NCI-H446 treated with DMSO at 0.1 percent for 48 hours (cell line): ENCODE data around the gene FLNC.

Experiments
- DNase-seq: peaks from one replicate; lab custom pipeline; 2025; lab: John Stamatoyannopoulos, UW

Gene FLNC, protein sequence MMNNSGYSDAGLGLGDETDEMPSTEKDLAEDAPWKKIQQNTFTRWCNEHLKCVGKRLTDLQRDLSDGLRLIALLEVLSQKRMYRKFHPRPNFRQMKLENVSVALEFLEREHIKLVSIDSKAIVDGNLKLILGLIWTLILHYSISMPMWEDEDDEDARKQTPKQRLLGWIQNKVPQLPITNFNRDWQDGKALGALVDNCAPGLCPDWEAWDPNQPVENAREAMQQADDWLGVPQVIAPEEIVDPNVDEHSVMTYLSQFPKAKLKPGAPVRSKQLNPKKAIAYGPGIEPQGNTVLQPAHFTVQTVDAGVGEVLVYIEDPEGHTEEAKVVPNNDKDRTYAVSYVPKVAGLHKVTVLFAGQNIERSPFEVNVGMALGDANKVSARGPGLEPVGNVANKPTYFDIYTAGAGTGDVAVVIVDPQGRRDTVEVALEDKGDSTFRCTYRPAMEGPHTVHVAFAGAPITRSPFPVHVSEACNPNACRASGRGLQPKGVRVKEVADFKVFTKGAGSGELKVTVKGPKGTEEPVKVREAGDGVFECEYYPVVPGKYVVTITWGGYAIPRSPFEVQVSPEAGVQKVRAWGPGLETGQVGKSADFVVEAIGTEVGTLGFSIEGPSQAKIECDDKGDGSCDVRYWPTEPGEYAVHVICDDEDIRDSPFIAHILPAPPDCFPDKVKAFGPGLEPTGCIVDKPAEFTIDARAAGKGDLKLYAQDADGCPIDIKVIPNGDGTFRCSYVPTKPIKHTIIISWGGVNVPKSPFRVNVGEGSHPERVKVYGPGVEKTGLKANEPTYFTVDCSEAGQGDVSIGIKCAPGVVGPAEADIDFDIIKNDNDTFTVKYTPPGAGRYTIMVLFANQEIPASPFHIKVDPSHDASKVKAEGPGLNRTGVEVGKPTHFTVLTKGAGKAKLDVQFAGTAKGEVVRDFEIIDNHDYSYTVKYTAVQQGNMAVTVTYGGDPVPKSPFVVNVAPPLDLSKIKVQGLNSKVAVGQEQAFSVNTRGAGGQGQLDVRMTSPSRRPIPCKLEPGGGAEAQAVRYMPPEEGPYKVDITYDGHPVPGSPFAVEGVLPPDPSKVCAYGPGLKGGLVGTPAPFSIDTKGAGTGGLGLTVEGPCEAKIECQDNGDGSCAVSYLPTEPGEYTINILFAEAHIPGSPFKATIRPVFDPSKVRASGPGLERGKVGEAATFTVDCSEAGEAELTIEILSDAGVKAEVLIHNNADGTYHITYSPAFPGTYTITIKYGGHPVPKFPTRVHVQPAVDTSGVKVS (N-terminal part only)

DNA sequence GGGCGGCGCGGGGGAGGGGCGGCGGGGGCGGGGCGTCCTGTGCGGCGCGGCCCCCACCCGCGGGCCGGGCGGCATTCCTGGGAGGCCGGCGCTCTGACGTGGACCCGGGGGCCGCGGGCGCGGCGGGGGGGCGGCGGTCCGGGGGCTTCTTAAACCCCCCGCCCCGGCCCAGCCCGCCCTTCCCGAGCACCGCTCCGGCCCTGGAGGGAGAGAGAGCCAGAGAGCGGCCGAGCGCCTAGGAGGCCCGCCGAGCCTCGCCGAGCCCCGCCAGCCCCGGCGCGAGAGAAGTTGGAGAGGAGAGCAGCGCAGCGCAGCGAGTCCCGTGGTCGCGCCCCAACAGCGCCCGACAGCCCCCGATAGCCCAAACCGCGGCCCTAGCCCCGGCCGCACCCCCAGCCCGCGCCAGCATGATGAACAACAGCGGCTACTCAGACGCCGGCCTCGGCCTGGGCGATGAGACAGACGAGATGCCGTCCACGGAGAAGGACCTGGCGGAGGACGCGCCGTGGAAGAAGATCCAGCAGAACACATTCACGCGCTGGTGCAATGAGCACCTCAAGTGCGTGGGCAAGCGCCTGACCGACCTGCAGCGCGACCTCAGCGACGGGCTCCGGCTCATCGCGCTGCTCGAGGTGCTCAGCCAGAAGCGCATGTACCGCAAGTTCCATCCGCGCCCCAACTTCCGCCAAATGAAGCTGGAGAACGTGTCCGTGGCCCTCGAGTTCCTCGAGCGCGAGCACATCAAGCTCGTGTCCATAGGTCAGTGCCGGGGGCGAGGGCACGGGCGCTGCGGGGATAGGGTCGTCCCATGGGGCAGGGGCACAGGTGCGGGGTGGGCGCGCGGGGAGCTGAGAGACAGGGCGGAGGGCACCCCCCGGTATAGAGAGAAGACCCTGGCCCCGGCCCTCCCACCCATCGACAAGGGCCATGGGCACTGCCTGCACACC lies at the start of gene FLNC:
FLNC (plus strand) TSS at position 176 of the 947 bp plus-strand sequence; CDS start at position 408, 232 bp downstream.
- DNase-seq = no peak

DNA sequence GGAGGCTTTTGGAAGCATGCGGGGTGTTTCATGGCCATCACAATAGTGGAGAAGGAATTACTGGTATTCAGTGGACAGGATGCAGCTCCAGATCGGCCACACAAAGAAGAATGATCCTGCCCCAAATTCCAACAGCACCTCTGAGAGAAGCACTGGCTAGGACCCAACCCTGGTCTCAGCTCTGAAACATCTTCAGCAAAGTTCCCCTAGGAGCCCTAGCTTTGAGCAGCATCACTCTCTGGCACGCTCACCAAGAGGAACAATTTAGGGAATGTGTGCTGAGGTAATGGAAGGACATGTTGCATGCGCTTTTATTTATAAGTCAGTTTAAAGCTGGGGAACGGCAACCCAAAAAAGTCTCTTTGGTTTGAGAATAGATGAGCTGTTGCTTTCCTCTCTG lies 49.1 kb upstream of the FLNC start:
- DNase-seq = no peak

DNA sequence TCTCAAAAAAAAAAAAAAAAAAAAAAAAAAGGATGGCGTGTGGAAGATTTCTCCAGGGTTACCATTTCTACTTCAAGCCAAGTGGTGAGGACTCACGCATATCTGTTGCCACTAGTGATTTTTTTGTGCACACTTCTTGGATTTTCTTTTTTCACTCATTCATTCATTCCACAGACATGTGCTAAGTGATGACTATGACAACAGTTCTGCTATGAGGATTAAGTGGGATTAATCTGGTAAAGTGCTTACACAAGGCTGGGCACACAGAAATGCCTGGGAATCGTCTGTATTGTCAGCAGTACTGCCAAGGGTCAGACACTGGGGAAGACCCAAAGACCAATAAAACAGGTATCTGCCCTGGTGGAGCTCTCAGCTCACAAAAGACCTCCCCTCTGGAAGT lies 48.4 kb upstream of the FLNC start:
- no peak for DNase-seq

DNA sequence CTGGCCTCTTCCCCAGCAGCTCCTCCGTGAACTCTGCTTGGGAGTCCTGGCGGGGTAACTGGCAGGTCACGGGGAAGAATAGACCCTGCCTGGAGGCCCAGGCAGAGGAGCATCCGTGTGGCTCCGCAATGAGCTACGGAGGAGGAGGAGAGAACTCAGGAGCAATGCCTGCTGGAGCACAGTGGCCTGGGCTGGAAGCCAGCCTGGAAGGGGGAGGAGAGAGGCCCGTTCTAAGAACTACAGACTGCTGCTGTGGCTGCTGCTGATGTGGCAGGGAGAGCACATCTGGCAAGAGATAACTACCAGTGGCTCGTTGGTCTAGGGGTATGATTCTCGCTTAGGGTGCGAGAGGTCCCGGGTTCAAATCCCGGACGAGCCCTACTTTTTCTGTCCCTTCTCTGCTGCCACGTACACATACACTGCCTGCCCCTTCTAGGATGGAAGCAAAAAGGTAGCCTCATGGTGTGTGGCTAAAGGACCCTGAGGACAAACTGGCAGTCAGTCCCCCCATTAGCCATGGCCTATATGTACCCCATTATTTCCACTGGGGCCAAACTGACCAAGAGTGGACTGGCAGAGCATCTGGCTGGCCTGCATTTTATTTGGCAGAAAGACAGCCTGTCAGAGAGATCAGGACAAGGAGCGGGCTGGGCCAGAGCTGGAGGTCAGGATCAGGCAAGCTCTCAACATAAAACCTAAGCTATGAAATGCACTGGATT lies 46.9 kb upstream of the FLNC start:
- no peak for DNase-seq

DNA sequence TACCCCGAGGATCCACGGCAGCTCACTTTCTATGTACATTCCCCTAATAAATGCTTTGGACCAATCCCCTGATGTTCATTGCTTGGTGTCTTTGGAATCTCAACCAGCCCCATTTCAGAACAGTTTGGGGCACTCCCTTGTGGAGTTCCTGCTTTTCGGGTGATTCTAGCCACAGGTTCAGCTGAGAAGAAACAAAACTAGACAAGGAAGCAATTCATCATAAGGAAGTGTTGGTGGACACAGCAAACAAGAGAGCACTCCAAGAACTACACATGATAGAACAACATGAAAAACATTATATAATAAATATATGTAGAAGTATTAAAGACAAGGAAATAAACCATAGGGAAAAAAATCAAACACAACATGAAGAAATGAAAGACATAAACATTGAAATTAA lies 44.5 kb upstream of the FLNC start:
- no peak for DNase-seq

DNA sequence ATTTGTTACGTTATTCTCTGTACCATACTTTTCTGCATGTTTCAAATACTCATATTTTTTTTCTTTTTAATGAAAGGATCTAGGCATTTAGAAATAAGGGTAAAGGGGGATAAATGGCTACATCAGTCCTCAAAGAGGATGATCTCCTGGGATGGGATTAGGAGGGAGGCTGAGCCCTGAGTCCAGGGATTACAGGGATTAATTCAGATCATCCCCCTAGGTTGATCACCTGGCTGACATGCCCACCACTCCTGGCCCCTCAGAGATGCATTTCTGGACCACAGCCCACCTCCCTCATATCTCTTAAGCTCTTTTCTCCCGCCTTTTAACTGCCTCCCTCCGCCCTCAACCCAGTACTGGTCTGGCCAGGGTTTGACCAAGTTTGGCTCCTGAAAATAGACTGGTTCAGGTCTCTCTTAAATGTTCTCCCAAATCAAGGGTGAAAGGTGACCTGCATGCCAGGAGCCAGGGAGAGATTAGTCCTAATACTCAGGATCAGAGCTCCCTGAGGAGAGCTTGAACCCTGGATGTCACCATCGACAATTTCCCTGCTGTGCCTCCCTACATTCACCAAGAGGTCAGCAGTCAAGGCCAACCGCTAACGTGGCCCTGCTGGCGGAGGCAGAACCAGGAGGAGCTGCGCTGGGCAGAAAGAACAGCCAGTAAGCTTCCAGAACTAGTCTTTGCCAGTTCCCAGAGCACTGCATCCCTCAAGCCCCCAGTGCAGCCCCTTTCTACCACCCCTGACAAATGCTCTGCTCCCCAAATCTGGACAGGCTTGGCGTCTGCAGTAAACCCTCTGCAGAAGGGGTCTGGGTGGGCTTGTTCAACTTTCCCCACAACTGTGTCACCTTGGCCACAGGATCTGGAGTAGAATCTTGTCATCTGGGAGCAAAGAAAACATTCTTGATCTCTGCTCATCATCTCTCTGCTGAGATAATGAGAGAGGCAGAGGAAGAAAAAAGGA lies 41.5 kb upstream of the FLNC start:
- no peak for DNase-seq

DNA sequence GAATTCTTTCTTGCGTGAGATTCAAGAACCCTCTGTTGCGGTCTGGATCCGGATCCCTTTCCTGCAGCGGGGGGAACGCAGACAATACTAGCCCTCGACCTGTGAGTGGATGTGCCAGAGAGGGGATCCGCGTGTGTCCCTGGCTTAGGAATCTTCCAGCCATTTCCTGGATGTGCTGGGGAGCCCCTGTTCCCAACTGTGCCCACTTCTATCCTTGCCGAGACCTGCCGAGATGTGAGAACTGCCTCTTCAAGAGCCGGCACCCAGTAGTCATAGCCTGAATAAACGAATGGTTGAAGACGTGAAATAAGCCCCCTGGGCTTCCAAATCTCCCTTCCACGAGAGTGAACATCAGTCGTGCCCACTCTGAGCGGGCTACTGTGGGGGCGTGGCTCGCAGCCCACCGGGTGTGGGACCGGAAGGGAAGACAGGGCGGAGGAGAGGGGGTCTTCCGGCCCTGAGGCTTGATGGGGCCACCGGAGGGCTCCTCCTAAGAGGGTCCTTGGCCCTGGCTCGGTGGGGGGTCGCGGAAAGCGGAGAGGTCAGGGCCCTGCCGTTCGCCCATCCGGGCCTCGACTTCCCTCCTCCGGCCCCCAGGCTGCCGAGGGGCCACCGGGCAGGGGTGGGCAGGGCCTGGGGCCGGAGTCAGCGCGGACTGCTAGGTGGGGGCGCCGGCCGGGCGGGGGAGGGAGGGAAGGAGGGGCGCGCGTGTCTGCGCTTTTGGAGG lies 39.7 kb upstream of the FLNC start:
- DNase-seq = no peak

DNA sequence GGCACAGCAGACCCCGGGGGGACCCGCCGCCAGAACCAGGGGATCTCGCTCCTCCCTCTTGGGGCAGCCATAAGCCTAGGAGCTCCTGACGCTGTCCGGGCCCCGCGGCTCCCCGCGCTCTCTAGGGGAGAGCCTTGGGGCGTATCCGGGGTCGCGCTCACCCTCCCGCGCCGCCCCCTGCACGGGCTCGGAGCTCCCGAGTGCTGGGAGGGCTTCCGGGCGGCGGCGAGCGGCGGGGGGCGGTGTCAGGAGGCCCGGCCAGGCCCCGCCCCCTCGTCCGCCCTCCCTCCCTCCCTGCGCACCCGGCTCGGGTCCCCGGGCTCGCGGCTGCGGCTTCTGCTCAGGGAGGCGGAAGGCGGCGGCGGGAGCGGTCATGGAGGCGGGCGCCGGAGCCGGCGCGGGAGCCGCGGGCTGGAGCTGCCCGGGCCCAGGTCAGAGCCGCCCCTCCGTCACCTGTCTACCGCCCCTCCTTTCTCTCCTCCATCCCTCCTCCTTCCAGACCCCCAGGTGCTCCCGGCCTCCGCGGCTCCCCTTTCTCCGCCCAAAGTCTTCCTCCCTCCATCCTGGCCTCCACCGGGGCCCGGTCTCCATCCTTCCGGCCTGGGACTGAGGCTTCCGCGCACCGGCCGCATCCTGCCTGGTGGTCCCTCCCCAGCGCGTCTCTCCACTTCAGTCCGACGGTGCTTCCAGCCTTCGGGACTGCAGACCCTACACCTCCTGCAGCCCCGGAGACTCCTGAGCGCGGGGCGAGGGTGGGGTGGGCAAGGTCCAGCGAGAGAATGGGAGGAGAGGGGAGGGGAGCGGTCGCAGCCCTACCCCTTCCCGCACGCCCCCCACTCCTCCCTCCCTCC lies 38.9 kb upstream of the FLNC start, which contains the start of gene CCDC136:
CCDC136 (plus strand) TSS at position 848 of the 851 bp plus-strand sequence. CDS start 444 bp downstream, outside the sequence.
- no peak for DNase-seq

DNA sequence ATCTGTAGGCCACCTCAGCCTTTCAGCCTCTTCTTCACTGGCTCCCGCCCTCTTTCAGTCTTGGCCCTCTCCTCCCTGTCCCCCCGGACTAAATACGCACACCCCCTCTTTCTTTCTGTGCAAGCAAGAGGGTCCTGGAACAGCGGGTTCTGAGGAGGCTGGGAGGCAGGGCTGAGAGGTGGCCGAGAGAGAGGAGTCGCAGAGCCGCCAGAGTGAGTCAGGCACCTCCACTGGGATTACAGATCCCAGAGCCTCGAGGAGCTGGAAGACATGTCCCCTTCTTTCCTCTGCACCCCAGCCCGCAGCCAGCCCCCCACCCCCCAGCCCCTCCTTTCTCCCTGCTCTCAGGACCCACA lies 38.3 kb upstream of the FLNC start:
- no peak for DNase-seq

DNA sequence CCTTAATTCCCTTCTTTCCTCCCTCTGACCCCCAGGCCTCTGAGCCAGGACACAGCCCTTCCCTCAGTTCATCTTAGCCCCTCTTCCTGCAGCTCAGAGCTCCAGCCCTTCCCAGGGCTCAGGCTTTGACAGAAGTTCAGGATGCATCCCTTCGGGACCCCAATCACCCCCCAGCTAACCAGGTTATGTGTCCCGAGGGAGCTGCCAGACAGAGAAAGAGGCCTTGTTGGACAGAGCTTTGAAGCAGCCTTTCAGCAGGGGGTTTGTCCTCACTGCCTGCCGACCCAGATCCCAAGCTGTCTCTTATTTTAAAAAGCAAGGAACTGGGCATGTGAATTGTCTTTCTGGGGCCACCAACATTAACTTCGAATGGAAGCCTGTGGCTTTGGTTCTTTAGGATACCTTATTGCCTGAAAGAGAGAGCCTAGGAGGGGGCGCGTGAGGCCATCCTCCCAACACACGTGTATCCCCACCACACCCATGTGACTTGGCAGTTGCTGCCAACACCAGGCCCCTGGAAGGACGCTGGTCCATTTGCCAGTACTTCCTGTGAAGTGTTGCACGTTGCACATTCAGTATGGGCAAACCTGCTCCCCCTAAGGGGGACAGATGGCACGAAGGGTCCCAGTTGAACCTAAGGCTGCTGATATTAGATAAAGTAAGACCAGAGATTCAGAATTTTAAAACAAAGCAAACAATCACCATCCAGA lies 37.6 kb upstream of the FLNC start:
- no peak for DNase-seq

DNA sequence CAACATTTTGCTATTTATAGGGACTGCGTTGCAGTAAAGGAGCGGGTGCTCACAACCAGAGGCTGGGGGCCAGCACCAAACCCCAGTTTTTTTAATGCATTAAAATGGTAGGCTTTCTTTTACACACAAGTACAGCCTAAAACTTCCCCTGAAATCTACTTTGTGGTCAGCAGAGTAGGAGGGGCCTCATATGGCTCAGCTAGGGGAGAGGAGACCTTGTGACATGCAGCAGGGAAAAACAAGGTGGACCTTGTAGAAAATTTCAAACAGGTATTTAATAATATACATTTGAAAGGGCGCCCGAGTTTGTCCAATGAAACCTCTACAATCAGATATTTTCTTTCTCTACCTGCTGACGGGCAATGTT lies 37.0 kb upstream of the FLNC start:
- no peak for DNase-seq

DNA sequence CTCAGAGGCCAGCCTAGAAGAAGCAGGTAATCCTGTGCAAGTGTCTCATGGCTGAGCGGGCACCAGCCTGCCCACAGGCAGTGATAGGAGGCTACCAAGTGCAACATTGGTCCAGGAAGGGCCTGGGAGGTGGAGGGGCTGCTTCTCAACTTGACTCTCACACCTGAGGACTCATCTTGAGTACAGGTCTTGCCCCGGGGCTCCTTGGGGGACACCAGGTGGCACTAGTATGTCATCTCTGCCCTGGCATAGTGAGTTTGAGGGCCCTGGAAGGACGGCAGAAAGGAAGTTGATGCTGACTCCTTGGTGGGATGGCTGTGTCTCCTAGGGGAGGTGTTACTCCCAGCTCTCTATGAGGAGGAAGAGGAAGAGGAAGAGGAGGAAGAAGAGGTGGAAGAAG lies 36.2 kb upstream of the FLNC start:
- no peak for DNase-seq

DNA sequence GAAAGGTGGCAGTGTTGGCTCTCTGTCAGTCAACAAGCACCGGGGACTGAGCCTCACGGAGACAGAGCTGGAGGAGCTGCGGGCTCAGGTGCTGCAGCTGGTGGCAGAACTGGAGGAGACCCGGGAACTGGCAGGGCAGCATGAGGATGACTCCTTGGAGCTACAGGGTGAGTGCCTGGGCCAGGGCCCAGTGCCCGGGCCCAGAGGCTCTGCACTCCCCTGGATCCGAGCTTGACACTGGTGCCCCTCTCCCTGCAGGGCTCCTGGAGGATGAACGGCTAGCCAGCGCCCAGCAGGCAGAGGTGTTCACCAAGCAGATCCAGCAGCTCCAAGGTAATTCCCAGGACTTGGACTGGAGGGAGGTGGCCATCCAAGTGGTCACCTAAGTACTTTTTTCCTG lies 35.8 kb upstream of the FLNC start:
- DNase-seq = no peak

DNA sequence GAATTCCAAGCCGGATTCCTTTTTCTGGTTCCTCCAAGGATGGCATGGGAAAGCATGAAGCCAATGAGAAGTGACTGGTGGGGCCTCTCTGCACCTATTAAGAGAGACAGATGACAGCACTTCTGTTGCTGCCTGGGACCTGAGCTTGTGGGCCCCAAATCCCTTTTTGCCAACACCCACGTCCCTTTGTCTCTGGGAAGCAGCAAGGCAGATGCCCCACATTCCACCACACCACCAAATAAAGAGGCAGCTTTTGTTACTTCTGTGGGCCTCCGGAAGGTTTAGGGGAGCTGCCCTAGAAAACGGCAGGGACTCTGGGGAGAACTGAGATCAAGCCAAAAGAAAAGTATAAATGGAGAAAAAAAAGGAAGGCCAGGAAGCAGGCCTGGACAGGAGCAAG lies 35.1 kb upstream of the FLNC start:
- DNase-seq = no peak

DNA sequence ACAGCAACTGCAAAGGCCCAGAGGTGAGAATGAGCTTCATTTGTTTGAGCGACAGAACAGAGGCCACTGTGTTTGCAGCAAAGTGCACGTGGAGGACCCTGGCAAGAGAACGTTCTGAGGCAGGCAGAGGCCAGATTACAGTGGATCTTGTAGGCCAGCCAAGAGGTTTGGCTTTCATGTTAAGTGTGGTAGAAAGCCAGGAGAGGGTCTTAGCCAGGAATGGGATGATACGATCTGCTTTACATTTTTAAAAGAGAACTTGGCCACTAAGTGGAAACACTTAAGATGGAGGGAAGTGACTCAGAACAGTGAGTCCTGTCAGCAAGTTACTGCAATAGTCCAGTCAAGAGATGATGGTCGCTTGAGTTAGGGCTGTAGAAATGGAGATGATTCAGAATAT lies 33.9 kb upstream of the FLNC start:
- DNase-seq = peak; percentile 61

DNA sequence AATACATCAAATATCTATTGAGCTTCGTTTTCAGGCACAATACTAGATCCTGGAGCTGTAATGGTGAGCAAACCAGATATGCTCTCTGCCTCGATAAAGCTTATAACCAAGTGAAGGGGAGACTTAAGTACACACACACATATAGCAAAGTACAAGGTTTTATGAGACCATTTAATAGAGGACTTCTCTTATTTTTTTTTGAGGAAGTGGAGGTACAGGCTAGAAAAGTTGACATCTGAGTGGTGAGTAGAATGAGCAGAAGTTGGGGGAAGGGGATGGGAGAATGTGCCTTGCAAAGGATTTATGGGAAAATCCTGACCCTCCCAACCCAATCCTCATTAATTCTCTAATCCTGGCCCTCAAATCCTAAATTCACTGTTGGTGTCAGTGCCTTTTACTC lies 30.8 kb upstream of the FLNC start:
- no peak for DNase-seq

DNA sequence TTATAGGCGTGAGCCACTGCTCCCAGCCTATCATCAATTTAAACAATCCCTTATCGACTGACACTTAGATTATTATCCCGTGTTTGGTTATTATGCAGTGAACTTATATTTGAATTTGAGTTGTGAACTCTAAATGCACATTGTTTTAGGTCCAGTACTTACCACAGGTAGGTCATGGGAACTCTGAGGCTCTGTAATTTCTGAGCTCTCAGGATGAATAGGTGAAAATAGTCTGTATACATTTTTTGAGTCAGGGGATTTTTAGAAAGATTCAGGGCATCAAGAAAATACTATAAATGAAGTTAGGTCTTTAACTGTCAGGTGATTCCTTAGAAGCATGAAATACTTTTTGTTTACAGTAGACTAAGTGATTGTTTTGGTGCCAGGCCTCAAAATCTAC lies 29.6 kb upstream of the FLNC start:
- DNase-seq = no peak
